GM21825 (cell line): ENCODE data around the gene CD300A.

Experiments used
- ATAC-seq: cut with Tn5 transposase; IDR thresholded peaks from one replicate; pipeline ENCODE4 v1.9.1; 2021; ENCODE audit warnings: mild to moderate bottlenecking, moderate library complexity; ENCODE audit not compliant: unreplicated experiment

The CD300A gene

GRCh38 chr17:74466111-74466827 lies at the start of gene CD300A:
CD300A (plus strand) TSS chr17:74466634; CDS start chr17:74466704, 70 bp downstream.
- no peak for ATAC-seq

- ATAC-seq: peak; percentile 68
Measured at GRCh38 chr17:74417178-74418045, 49.0 kb upstream of the CD300A start.

DNA sequence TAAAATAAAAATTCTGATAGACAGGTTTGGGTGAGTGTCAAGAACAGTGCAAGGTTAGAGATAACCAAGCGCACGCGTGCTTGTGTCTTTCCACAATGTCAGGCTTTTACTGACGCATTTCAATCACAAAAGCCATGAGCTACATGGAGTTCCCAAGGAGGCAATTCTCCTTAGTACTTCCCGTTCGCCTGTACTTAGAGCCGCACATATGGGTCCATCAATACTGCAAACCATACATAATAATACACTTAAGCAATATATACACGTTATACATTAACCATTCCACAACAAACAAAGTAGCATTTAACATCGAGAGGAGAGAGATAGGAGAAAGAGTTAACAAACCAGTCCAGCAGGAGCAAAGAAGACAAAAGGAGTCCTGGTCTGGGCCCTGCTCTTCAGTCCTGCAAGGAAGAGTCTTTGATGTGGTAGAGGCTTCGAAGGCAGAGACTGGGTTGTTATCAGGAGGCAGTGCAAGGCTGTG lies 46.5 kb upstream of the CD300A start:
- ATAC-seq: no peak

DNA sequence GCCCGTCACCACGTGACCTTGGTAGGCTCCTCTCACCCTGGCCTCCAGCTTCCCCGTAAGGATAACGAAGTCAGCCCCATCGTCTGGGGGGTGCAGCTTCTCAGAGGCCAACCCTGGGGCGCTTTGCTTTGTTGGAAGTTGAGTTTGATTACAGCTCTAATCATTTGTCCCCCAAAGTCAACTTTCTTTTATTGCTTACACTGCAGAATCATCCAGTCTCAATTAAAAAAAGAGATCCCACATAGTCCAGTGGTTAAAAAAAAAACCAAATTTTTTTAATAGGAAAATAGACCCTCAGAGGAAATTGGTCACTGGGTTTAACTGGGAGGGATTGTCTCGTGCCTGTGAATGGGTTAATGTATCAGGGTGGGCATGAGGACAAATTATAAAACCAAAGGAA lies 42.3 kb upstream of the CD300A start:
- ATAC-seq: no peak

GRCh38 chr17:74424657-74425056 lies 41.8 kb upstream of the CD300A start:
- no peak for ATAC-seq

DNA sequence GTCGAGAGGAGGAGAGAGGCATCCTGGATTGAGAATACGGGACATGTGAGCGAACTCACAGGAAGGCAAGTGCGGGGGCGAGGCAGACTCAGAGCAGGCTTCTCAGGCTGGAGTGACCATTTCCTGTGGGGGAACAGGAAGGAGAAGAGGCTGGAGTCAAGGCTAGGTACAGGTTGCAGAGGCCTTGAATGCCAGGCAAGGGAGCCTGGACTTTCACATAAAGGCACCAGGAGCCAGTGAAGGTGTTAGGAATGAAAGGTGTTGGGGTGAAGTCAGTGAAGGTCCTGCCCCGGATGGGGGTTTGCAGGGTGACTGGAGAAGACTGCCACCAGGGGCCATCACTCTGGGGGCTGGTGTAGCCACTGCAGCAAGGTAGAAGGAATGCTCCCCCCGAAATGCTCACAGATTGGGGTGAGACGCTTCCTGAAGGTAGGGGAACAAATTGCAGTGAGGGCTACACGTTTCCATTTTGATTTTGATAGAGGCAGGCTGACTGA lies 39.8 kb upstream of the CD300A start:
- ATAC-seq: no peak

GRCh38 chr17:74427048-74427762 lies 39.2 kb upstream of the CD300A start:
- no peak for ATAC-seq

DNA sequence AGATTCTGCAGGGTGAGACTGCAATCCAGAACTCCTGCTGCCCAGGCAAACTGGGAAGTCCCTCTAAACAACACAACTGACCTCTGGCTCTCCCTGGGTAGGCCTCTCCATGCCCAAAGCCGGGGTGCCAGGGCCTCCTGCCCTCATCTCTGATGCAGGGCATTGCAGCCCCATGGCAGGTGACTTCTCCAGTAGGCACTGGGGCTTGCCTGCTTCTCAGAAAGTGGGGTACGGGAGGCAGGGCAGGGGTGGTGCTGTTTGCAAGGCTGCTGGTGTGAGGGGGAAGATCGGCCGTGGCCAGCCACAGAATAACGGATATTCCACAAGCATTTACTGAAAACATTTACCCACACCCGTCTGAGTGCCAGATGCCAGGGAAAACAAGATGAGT lies 38.7 kb upstream of the CD300A start:
- no peak for ATAC-seq

DNA sequence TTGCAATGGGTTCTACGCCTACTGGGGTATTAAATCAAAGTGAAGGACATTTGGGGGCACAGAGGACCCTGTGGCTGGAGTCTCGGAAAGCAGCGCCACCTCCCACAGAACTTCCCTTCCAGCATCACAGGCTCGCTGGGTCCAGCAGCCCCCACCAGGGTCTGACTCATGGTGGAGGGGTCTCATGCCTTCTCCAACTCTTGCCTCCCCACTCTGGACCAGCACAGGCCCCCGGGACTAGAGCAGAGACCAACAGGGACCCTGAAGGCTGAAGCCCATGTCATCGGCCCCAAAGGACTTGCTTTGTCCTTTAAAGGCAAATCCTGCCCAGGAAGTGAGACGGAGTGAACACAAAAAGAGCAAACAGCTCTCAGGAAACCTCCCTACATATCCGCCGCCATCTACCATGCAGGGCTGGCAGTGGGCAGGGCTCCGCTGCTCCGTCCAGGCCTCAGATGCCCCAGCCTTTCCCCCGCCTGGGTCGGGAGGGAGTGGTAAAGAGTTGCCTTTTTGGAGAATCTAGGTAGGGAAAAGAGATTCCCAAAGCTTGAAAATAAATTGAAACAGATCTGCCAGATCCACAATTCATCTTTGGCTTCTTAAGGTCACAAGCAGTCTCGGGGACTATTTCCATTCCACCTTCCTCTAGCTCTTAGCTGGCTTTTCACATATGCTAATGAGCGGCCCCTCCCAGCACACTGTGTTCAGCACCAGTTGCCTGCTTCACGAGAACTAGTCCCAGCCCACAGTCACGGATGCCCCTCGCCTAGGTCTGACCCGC lies 36.6 kb upstream of the CD300A start:
- ATAC-seq: peak; percentile 10

- no peak for ATAC-seq
Measured at GRCh38 chr17:74430385-74430705, 36.1 kb upstream of the CD300A start.

- ATAC-seq: peak; percentile 50
Measured at GRCh38 chr17:74430706-74431567, 35.5 kb upstream of the CD300A start.

DNA sequence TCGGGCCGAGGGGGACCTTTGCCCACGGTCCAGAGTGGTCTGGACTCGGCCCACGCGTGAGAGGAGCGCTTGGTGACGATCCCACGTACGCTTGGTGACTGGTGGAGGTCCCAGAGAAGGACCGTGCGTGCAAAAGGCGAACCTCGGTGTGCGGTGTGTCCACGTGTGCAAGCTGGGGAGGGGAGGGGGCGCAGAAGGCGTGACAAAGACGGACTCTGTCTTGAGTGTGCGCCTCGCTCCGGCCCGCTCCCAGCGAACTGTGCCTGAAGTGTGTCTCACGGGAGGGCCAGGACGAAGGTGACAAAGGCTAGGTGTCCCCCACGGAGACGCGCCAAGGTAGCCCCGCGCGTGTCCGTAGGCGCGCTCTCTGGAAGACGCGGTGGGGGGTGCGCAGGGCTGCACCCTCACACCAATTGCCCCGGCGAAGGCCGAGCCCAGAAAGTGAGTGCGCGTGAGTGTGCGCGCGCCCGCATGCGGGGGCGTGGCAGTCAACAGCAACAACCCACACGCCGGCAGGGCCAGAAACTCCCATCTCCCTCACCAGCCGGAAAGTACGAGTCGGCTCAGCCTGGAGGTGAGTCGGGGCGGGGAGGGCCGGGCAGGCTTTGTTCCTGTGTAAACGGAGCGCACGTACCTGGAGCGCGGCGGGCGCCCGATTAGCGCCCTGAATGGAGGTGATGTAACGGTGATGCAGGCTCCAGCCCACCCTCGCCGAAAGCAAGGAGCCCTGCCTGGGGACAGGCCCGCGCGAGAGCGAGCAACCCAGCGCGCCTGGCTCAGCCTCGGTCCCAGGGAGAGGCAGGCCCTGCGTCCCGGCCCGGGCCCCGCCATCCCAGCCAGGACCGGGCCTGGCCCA lies 34.6 kb upstream of the CD300A start, which contains the start of gene GPRC5C:
Gene GPRC5C, plus strand, starts transcription at position 521 of the 856 bp plus-strand sequence. CDS start 7,689 bp downstream, outside the sequence.
- ATAC-seq: no peak

GRCh38 chr17:74432424-74432690 lies 34.1 kb upstream of the CD300A start:
- no peak for ATAC-seq

DNA sequence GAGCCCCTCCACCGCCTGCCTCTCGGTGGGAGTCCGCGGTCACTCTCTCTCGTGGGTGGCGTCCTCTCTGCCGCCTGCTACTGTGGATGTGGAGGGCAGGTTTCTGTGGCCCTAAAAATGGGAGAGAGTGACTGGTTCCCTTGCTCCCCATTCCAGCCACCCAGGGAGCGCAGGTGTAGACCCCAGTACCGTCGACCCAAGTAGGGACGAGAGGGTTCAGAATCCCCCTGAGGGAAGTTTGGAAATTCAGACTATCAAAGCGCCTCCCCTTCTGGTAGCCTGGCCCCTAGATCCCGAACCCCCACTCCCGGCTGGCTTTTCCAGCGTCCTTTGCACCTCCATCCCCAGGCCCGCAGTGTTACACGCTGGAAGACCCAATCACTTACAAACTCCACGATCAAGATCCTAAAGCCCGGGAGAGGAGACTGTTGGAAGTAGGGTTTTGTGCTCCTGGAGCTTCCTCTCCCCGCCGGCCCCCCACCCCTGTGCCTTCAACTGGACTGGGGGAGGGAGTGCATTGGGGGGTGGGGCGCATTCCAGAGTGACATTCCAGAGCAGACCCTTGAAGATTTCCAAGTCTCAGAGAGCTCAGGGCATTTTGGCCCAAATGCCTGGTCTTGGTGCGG lies 33.6 kb upstream of the CD300A start:
- no peak for ATAC-seq

DNA sequence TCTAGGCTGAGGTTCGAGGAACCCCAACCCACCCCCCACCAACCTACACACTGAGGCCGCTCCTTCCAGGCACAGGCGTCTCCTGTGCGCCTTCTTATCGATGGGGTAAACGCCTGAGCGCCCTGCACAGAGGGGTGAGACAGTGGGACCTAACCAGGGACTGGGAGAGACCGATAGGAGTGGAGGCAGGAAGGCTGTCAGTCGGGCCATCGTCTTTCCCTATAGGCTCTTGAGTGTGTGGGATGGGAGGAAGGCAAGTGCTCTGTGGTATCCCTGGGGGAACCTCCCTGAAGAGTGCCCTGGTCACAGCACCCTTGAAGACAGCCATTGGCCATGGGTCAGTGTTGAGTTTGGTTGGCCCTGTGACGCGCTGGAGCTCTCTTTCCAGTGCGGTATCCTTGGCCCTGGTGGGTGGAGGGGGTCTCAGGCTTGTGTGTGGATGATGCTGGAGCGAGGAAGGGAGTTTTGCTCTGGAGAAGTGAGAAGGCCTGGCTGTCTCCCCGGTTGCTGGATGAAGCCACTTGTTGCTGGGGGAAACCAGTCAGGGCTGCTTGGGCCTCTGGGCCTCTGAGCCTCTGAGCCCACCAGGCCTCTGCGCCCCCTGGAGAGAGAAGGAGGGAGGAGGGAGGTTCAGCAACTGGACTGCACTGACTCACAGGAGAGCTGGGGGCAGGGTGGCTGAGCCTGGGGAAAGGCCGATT lies 32.9 kb upstream of the CD300A start:
- ATAC-seq: no peak

DNA sequence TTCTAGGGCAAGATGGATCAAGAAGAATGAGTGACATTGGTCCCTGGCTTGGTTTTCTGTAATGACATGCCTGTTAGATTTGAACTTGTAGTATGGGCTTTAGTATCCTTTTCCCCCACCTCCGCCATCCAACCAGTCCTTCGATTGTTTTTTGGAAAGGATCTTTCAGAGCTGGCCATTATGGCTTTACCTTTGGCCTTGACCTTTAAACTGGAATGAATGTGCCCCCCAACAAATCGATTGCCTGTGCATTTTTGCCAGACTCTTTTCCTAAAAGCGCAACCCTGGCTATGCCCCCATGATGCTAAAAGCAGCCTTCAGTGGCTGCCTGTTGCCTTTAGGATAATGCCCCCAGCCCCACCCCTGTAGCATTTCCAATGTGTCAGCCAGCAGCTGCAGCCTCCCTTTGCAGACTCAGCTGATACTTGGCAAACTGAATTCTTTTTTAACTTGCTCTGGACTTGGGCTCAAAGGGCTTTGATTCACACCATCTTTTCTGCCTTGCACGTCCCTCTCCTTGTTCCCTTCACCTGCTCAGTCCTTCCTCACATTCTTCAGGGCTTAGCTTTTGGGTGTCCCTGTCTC lies 30.6 kb upstream of the CD300A start:
- no peak for ATAC-seq

DNA sequence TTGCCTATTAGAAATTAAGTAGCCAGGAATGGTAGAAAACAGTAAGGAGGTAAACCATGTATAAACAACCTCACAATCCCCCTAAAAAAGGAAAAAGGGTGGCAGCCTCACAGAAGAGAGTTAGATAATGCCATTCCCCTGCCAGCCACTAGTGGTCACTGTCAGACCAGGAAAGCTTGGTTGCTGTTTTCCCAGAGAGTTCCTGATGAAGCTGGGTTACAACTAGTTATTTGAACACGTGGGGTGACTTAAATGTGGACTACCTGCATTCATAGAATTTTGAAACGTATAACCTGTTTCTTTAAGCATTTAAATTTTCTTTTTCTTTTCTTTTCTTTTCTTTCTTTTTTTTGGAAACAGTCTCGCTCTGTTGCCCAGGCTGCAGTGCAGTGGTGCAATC lies 28.7 kb upstream of the CD300A start:
- no peak for ATAC-seq
